Stimulated activated effector memory CD8-positive, alpha-beta T cell treated with anti-CD3 and anti-CD28 coated beads, Interleukin-12 subunit alpha, Interleukin-12 subunit beta, amount 100 ng/mL, for 72 hours (primary cell): ENCODE results near the gene ZDHHC13.

Source experiments
- ATAC-seq: fragments of 150-1000 bp; cut with Tn5 transposase; 2 replicates; pipeline ENCODE4 v1.10.0; 2021
- DNase-seq, 2 donors: peaks; one replicate each; pipeline ENCODE4 v3.0.0; 2021 to 2022; ENCODE audit warnings: low spot score in 2 of 2
- H3K27ac Mint-ChIP-seq: one replicate; pipeline ENCODE4 v1.8.0; 2022; ENCODE audit warnings: mild to moderate bottlenecking, mixed read lengths
- H3K36me3 Mint-ChIP-seq: one replicate; pipeline ENCODE4 v1.8.0; 2022; ENCODE audit warnings: mild to moderate bottlenecking, mixed read lengths
- H3K4me1 Mint-ChIP-seq: one replicate; pipeline ENCODE4 v1.8.0; 2022; ENCODE audit warnings: mixed read lengths
- H3K4me3 Mint-ChIP-seq: one replicate; pipeline ENCODE4 v1.8.0; 2022; ENCODE audit warnings: mild to moderate bottlenecking, mixed read lengths
- H3K9me3 Mint-ChIP-seq: one replicate; pipeline ENCODE4 v1.8.0; 2022; ENCODE audit warnings: mixed read lengths

ZDHHC13 gene

GRCh38 chr11:19116971-19117759, at the start of gene ZDHHC13:
Gene ZDHHC13, plus strand, starts transcription at chr11:19117168. Its CDS starts 82 bp downstream, at chr11:19117250.
- DNase-seq (peak; percentile 90 to 97), ATAC-seq (peak; percentile 98)
- peak within 1 kb of the TSS; percentile 92 for H3K4me3 Mint-ChIP-seq
- H3K9me3 Mint-ChIP-seq, result no peaks in the 10 kb centered on the region
- peaks cover 56% of the 10 kb centered on the region for H3K4me1 Mint-ChIP-seq
- H3K36me3 Mint-ChIP-seq, result peaks cover 17% of the 10 kb centered on the region
- peak within 1 kb of the TSS; percentile 98 for H3K27ac Mint-ChIP-seq

DNA sequence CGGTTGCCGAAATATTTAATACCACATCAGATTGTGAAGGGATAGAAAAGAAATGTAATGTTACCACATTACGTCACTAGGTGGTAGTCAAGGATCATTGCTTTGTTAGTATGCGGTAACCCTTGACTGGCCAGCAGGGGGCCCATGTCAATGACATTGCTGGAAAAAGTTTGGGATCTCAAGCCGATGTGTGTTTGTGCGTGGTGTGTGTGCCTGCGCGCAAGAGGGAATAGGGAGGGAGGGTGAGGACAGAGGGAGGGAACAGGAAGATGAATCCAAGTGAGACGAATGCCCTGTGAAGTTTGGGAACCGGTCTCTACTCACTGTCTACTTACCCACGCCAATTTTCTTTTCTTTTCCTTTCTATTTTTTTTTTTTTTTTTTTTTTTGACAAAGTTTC, 45.7 kb upstream of the ZDHHC13 start:
- H3K9me3 Mint-ChIP-seq, result peaks cover 7% of the 10 kb centered on the region
- H3K36me3 Mint-ChIP-seq, result no peaks in the 10 kb centered on the region
- DNase-seq (peak; percentile 18 to 63), ATAC-seq (peak; percentile 82)
- H3K4me1 Mint-ChIP-seq, result no peaks in the 10 kb centered on the region
- no peak overlapping the region for H3K27ac Mint-ChIP-seq
- peak overlapping the region; percentile 44 for H3K4me3 Mint-ChIP-seq

DNA sequence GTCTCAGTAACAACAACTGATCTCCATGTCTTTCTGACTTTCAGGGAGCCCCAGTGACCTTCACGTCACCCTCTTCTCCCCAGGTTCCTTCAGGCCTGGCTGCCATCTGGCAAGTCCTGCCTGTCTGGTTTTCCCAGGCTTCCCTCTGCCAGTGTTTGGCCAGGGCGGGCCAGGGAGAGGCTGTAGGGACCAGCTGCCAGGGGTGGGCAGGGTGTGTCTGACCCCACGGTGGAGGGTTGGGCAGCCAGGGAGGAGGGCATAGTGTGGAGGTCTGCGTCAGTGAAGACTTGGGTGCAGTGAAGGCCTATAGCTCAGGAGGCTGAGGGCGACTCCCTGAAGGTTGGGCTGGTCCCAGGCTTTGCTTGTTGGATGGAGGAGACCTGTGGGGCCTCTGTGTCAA, 44.5 kb upstream of the ZDHHC13 start:
- Mint-ChIP-seq H3K9me3 (peaks cover 7% of the 10 kb centered on the region), H3K27ac (no peak overlapping the region), H3K36me3 (no peaks in the 10 kb centered on the region), H3K4me3 (no peak overlapping the region), H3K4me1 (peaks cover 5% of the 10 kb centered on the region)
- ATAC-seq (no peak), DNase-seq (no peak)

- Mint-ChIP-seq H3K4me3 (no peak overlapping the region), H3K27ac (no peak overlapping the region), H3K9me3 (peaks cover 7% of the 10 kb centered on the region), H3K36me3 (no peaks in the 10 kb centered on the region), H3K4me1 (peaks cover 5% of the 10 kb centered on the region)
- DNase-seq, result peak in 1 of 2 donors; percentile 40
- ATAC-seq, result no peak
These were observed 43.2 kb upstream of the ZDHHC13 start for GRCh38 chr11:19073454-19074415.

DNA sequence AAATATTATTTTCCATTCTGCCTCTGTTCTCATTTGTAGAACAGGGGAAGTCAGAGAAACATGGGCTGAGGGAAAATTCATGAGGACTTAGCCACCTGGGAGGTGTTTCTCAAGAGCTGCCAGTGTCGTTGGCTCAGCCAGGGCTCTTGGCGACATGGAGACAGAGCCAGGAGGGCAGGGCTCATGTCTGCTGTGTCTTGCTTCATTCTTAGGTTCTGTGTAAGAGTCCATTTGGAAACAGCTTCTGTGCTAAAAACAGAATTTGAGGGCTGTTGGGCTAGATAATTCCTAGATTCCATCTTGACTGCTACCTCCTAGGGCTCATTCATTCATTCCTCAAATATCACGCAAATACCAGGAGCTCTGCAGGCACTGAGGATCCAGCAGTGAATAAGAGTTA, 41.3 kb upstream of the ZDHHC13 start:
- no peaks in the 10 kb centered on the region for H3K9me3 Mint-ChIP-seq
- H3K4me3 Mint-ChIP-seq, result no peak overlapping the region
- no peaks in the 10 kb centered on the region for H3K36me3 Mint-ChIP-seq
- no peak overlapping the region for H3K27ac Mint-ChIP-seq
- peaks cover 5% of the 10 kb centered on the region for H3K4me1 Mint-ChIP-seq
- DNase-seq (no peak), ATAC-seq (no peak)

GRCh38 chr11:19076744-19077589, 40.0 kb upstream of the ZDHHC13 start:
- H3K9me3 Mint-ChIP-seq, result no peaks in the 10 kb centered on the region
- peak overlapping the region; percentile 13 for H3K27ac Mint-ChIP-seq
- ATAC-seq (peak; percentile 60), DNase-seq (peak; percentile 64 to 88)
- peaks cover 5% of the 10 kb centered on the region for H3K4me1 Mint-ChIP-seq
- no peaks in the 10 kb centered on the region for H3K36me3 Mint-ChIP-seq
- no peak overlapping the region for H3K4me3 Mint-ChIP-seq

DNA sequence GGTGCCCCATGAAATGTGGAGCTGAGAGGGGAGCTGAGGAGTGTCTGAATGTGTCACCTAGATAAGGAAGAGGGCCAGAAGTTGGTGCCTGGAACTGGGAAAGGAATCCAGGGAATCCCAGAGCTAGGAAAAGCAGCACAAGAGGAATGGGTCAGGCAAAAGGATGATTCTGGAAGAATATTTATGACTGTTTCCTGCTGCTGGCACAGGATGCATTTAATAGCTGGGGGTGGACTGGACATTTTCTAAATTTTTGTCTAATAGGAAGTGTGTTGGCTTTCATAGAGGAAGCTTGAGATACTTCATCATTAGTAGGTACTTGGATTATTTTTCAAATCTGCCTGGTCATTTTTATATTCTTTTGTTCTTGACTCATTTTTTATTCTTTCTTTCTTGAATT, 39.0 kb upstream of the ZDHHC13 start:
- H3K4me3 Mint-ChIP-seq, result no peak overlapping the region
- ATAC-seq (no peak), DNase-seq (no peak)
- H3K4me1 Mint-ChIP-seq, result peaks cover 5% of the 10 kb centered on the region
- H3K36me3 Mint-ChIP-seq, result no peaks in the 10 kb centered on the region
- no peaks in the 10 kb centered on the region for H3K9me3 Mint-ChIP-seq
- no peak overlapping the region for H3K27ac Mint-ChIP-seq

DNA sequence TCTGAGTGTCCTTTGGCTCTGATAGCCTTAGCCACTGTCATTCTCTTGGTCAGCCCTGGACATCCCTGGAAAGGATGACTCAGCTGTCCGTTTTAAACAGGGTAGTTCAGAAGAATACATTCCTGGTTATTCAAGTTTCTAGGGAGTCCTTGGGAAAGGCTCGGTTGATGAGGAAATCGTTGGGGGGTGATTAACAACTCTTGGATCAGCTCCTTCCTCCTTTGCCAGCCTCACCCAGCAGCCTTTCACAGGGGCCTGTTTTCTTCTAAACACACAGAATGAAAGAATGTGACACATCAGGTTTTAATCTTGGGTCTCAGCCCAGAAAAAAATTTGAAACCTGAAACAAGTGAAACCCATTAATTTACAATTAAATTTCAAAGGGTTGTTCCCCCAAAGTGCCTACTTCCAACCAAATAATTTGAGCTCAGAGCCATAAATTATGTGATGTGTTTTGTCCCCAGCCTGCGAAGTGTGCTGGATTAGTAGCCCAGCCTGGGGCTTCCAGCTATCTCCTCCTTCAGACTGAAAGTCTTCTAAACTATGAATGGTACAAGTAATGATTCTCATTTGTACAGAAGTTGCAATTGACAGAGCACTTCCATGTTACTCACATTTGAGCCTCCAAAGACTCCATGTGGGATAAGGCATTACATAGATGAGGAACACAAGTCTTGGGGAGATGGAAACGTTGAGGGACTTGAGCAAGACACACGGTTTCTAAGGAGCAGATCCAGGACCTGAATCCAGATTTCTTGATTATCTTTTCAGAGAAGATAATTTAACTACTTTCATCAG, 37.1 kb upstream of the ZDHHC13 start:
- no peak overlapping the region for H3K4me3 Mint-ChIP-seq
- ATAC-seq (no peak), DNase-seq (no peak)
- no peaks in the 10 kb centered on the region for H3K36me3 Mint-ChIP-seq
- H3K4me1 Mint-ChIP-seq, result peaks cover 5% of the 10 kb centered on the region
- no peak overlapping the region for H3K27ac Mint-ChIP-seq
- H3K9me3 Mint-ChIP-seq, result no peaks in the 10 kb centered on the region

DNA sequence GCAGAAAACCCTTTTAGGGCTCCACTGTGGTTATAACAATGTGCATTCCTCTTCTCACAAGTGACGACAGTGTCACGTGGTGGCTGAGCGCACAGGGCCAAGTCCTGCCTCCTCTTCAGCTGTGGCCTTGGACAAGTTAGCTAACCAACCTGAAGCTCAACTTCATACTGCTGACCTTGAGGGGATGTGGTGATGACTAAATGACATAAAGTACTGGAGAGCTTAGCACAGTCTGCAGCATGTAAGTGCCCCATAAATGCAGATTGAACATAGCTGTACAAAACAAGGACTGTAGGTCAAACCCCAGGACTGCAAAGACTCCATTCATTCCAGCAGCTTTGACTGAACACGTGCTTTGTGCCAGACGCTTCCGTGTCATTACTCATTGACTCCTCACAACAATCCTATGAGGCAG, 36.4 kb upstream of the ZDHHC13 start:
- no peak for ATAC-seq
- no peak for DNase-seq
- H3K4me1 Mint-ChIP-seq, result peaks cover 5% of the 10 kb centered on the region
- H3K27ac Mint-ChIP-seq, result no peak overlapping the region
- no peaks in the 10 kb centered on the region for H3K36me3 Mint-ChIP-seq
- no peak overlapping the region for H3K4me3 Mint-ChIP-seq
- no peaks in the 10 kb centered on the region for H3K9me3 Mint-ChIP-seq

DNA sequence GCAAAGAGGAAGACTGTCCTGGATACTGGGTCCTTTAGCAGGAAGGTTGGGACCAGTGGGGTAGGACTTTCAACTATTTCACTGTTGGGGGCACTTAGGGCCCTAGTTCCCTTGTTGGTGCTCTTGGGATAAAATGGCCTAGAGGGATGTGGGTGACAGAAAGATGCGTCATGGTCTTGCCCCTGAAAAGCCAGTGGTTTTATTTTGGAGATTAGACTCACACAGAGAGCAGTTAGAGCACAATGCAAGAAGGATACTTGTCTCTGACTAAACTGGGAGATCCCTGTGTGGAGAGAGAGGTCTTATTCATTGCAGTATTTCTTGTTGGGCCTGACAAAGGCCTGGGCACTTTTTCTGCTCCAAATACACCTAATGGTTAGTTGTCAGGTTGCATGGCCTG, 33.8 kb upstream of the ZDHHC13 start:
- ATAC-seq (no peak), DNase-seq (no peak)
- H3K36me3 Mint-ChIP-seq, result no peaks in the 10 kb centered on the region
- H3K27ac Mint-ChIP-seq, result peak overlapping the region; percentile 3
- no peaks in the 10 kb centered on the region for H3K4me1 Mint-ChIP-seq
- no peak overlapping the region for H3K4me3 Mint-ChIP-seq
- H3K9me3 Mint-ChIP-seq, result no peaks in the 10 kb centered on the region

DNA sequence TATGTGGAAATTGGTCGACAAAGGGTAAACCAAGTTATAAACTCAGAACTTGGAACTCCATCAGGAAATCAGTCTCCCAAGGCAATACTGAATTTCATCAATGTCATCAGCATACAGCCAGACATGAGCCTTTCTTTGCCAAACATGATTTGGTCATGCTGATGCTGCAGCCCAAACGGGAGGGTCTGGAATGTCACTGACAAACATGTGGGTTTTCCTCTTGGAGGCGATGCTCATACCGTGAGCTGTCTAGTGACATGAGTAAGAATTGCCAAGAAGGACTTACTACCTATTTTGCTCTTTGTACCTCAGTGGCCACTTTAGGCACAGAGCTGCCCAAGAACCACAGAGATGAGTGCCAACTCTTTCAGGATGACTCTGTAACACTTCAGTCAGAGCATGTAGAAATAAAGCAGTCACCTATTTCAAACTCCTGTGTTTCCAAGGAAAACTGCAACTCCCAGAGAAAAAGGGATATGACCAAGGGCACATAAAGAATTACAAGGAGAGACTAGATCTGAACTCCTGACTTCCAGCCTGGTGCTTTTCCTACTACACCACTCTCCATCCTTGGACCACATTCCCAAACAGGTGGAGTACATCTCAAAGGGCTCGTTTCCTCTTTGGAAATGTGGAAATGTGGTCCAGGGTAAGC, 32.2 kb upstream of the ZDHHC13 start:
- no peak for ATAC-seq
- H3K9me3 Mint-ChIP-seq, result no peaks in the 10 kb centered on the region
- no peaks in the 10 kb centered on the region for H3K36me3 Mint-ChIP-seq
- H3K4me3 Mint-ChIP-seq, result no peak overlapping the region
- DNase-seq, result no peak
- H3K4me1 Mint-ChIP-seq, result no peaks in the 10 kb centered on the region
- no peak overlapping the region for H3K27ac Mint-ChIP-seq

GRCh38 chr11:19087658-19088057, 29.3 kb upstream of the ZDHHC13 start:
- Mint-ChIP-seq H3K4me1 (no peaks in the 10 kb centered on the region), H3K27ac (no peak overlapping the region), H3K36me3 (no peaks in the 10 kb centered on the region), H3K4me3 (no peak overlapping the region), H3K9me3 (no peaks in the 10 kb centered on the region)
- DNase-seq, result no peak
- ATAC-seq, result no peak

- H3K9me3 Mint-ChIP-seq, result no peaks in the 10 kb centered on the region
- H3K4me1 Mint-ChIP-seq, result no peaks in the 10 kb centered on the region
- no peak overlapping the region for H3K27ac Mint-ChIP-seq
- no peaks in the 10 kb centered on the region for H3K36me3 Mint-ChIP-seq
- no peak for DNase-seq
- H3K4me3 Mint-ChIP-seq, result no peak overlapping the region
- ATAC-seq, result no peak
These were observed 28.2 kb upstream of the ZDHHC13 start for GRCh38 chr11:19088791-19089190.

DNA sequence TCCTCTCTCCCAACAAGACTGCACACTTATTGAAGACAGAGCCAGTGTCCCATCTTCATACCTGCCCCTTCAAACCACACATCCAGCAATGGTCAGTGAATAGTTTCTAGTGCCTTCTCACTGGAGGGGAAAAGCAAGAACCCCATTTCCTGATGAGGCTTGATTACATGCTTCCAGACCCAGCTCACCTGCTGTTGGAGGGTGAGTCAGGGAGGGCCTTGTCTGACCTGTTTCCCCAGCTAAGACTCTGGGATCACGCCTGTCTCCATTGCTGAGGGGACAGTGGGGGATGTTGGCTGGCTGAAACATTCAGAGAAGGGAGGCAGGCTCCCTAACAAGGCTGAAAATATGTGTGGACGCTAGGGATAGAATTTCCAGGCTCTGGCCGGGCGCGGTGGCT, 27.5 kb upstream of the ZDHHC13 start:
- no peak overlapping the region for H3K4me3 Mint-ChIP-seq
- ATAC-seq (no peak), DNase-seq (no peak)
- H3K36me3 Mint-ChIP-seq, result no peaks in the 10 kb centered on the region
- no peaks in the 10 kb centered on the region for H3K9me3 Mint-ChIP-seq
- H3K27ac Mint-ChIP-seq, result no peak overlapping the region
- no peaks in the 10 kb centered on the region for H3K4me1 Mint-ChIP-seq
